Right lobe of liver (tissue), 6 donors: ENCODE results near the gene STPG1. TPM values are rescaled to one million over a fixed set of nuclear protein-coding genes. Genes with fewer than 3 reads are reported as not detected.

Experiments
- ATAC-seq, 4 donors: fragments of 200-7000 bp; cut with Tn5 transposase; one replicate each; pipeline ENCODE4 v1.9.1; 2020; ENCODE audit warnings: mild to moderate bottlenecking in 4 of 4, moderate library complexity in 4 of 4
- DNase-seq, 3 donors: peaks; one replicate each; pipeline ENCODE4 v3.0.0-alpha.2; 2020
- H3K27ac ChIP-seq, 3 donors: fragments of 200-600 bp; one replicate each; pipeline ENCODE4 v1.8.0; 2022
- H3K27me3 ChIP-seq, 2 donors: fragments of 200-600 bp; one replicate each; pipeline ENCODE4 v1.8.0; 2022
- H3K36me3 ChIP-seq, 4 donors: fragments of 200-600 bp; sonication (generic) in 1 of 4; one replicate each; pipeline versions ENCODE4 v1.5.1 to v1.8.0; 2017 to 2022; ENCODE audit warnings: control low read depth in 1 of 4
- H3K4me1 ChIP-seq, 4 donors: fragments of 200-600 bp; sonication (generic) in 1 of 4; one replicate each; pipeline versions ENCODE4 v1.5.1 to v1.8.0; 2017 to 2022; ENCODE audit warnings: control low read depth in 1 of 4
- H3K4me3 ChIP-seq, 3 donors: fragments of 200-600 bp; one replicate each; pipeline ENCODE4 v1.8.0; 2022
- H3K9me3 ChIP-seq, 4 donors: fragments of 200-600 bp; sonication (generic) in 1 of 4; one replicate each; pipeline versions ENCODE4 v1.5.1 to v1.8.0; 2017 to 2022; ENCODE audit warnings: control low read depth in 1 of 4
- POLR2A ChIP-seq: fragments of 450-650 bp; IDR thresholded peaks from one replicate; pipeline ENCODE4 v1.6.1; 2017; ENCODE audit warnings: antibody characterized with exemption, mild to moderate bottlenecking
- WGBS: methylation state at CpG from one replicate; pipeline ENCODE4 v1.1.6; 2018; ENCODE audit warnings: low coverage, low lambda C conversion rate; ENCODE audit not compliant: insufficient coverage; ENCODE audit errors: missing lambda C conversion rate; 5-methylcytosine and 5-hydroxymethylcytosine counted together
- intact Hi-C, 2 donors: fragments of 100-400 bp; cut with DNase I; formaldehyde crosslinking; loops; one replicate each; pipeline versions ENCODE4 v1.11.2 to v1.14.1; 2022
- total RNA-seq, 6 experiments: library from RNA; depleted of rRNA in 2 of 6; stranded (reverse); fragments of >200 nt in 2 of 6; fragmentation: NEBNext Ultra II Directional in 3 of 6; extraction: Animal tissue kit (Norgen Biotek cat#: 25700) in 3 of 6; gene quantifications; one replicate each; pipeline versions ENCODE4 v1.1.0 to v1.2.4, GENCODE V29; 2016 to 2023
- TF ChIP-seq, protein P1 (sequence below), 4 donors: fragments of 200-600 bp in 3 of 4; fragments of 450-650 bp in 1 of 4; IDR thresholded peaks; one replicate each; pipeline versions ENCODE4 v1.5.1 to v1.8.0; 2016 to 2022; ENCODE audit warnings: antibody characterized with exemption in 4 of 4, mild to moderate bottlenecking in 2 of 4
- donor health status: DM: no; HTN: yes; CAD: no.
- donor health status: DM: no; HTN: no; CAD: no.
- donor health status: DM: no; HTN: no; CAD: no.
- donor health status: DM: no; HTN: yes; CAD: no.
- donor health status: DM: no; HTN: yes; CAD: no.

Gene STPG1
- total RNA-seq, 6 experiments from 2014 or later: 1.0 to 3.6 (median 1.7) TPM

DNA sequence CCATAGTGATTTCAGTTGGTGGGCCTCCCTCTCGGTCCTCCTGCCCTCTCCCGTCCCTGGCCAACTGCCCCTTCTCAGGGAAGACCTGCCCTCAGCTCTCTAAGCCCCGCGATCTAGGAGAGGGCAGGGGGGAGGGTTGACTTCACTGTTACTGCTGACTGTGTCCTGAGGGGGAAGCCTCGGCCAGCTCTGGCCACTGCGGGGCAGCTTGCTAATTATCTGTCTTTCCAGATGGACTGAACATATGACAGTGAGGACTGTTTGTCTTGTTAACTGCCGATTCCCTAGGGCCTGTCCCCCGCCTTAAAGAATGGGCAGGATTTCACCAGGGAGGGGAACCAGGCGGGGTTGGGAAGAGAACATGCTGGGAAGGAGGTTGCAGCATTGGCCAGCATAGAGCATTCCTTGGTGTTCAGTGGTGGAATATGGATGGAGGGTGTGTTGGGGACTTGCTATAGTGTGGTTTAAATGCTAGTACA lies 24.9 kb upstream of the STPG1 start:
- no peak overlapping the region for H3K27ac ChIP-seq
- intact Hi-C loops: no loop called here
- WGBS: 68% methylated on average over 3 of the region's 9 CpGs
- ATAC-seq (peak in 1 of 4 donors; percentile 24), DNase-seq (no peak)
- TF ChIP-seq, protein P1, sequence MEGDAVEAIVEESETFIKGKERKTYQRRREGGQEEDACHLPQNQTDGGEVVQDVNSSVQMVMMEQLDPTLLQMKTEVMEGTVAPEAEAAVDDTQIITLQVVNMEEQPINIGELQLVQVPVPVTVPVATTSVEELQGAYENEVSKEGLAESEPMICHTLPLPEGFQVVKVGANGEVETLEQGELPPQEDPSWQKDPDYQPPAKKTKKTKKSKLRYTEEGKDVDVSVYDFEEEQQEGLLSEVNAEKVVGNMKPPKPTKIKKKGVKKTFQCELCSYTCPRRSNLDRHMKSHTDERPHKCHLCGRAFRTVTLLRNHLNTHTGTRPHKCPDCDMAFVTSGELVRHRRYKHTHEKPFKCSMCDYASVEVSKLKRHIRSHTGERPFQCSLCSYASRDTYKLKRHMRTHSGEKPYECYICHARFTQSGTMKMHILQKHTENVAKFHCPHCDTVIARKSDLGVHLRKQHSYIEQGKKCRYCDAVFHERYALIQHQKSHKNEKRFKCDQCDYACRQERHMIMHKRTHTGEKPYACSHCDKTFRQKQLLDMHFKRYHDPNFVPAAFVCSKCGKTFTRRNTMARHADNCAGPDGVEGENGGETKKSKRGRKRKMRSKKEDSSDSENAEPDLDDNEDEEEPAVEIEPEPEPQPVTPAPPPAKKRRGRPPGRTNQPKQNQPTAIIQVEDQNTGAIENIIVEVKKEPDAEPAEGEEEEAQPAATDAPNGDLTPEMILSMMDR (IDR thresholded peaks at IDR 0.05): no peak
- no peak for TF ChIP-seq POLR2A
- no peaks in the 10 kb centered on the region for H3K9me3 ChIP-seq
- H3K27me3 ChIP-seq: no peaks in the 10 kb centered on the region
- no peaks in the 10 kb centered on the region for H3K4me1 ChIP-seq
- H3K36me3 ChIP-seq: no peaks in the 10 kb centered on the region
- H3K4me3 ChIP-seq: no peak overlapping the region

DNA sequence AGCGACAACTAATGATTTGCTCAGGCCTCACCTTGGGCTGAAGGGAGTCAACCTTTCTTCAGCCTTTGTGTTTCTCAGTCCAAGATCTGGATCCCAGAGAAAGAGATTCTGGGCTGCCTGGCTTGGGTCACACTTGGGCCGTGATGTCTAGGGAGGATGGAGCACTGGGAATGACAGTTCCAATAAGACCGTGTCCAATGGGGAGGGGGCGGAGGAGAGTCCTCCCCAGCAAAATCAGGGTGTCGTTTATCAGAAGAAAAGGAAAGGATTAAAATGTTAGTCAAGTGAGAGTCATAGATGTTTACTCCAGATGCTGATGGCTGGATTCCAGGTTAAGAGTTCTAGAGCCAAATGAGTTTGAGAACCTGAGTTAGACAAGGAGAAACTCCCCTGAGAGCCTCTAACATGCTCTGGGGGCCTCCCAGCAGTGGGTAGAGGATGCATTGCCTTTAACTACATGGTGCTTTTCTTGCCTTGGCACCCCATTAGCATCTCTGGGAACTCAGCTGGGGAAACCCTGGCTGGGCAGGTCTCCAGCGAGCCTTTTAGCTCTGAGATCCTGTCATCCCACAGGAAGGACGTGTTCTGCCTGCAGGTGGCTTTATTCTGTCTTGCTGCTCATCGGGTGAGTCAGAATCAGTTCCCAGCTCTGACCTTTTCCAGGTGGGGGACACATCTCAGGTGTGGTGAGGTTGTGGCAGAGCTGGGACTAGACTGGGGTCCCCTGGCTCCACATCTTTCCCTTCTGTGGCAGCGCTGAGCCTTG lies 24.2 kb upstream of the STPG1 start:
- DNase-seq: no peak
- H3K27ac ChIP-seq: no peak overlapping the region
- 81% methylated on average over 9 of the region's 9 CpGs for WGBS

DNA sequence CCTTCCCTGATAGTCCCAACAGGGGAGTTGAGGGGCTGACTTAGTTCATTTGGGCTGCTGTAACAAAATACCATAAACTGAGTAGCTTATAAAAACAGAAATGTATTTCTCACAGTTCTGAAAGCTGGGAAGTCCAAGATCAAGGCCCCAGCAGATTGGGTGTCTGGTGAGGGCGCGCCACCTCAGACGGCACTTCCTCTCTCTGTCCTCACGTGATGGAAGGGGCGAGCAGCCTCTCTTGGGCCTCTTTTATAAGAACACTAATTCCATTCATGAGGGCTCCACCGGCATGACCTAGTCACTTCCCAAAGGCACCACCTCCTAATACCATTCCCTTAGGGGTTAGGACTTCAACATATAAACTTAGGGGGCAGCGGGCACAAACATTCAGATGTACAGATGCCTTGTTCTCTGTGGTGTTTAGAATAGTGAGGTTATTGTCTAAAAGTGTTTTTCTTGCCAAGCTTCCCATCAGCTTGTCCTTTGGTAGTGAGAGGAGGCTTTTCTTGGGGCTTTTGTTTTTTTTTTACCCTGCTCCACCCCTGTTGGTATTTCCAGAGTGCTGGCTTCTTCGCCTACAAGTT lies 22.3 kb upstream of the STPG1 start:
- Histone ChIP-seq H3K27me3 (no peaks in the 10 kb centered on the region), H3K9me3 (no peaks in the 10 kb centered on the region), H3K27ac (no peak overlapping the region), H3K4me1 (no peaks in the 10 kb centered on the region), H3K4me3 (no peak overlapping the region), H3K36me3 (no peaks in the 10 kb centered on the region)
- TF ChIP-seq POLR2A: no peak
- TF ChIP-seq, protein P1 (IDR thresholded peaks at IDR 0.05): no peak
- DNase-seq (no peak), ATAC-seq (no peak)
- 100% methylated on average over 2 of the region's 8 CpGs for whole genome bisulfite sequencing
- intact Hi-C loops: no loop called here

More for the DNA sequence above, 24.2 kb upstream of the STPG1 start:
- intact Hi-C loops: no loop called here
- Histone ChIP-seq H3K27me3 (no peaks in the 10 kb centered on the region), H3K4me1 (no peaks in the 10 kb centered on the region), H3K9me3 (no peaks in the 10 kb centered on the region), H3K4me3 (no peak overlapping the region), H3K36me3 (no peaks in the 10 kb centered on the region)
- no peak for TF ChIP-seq POLR2A
- TF ChIP-seq, protein P1 (IDR thresholded peaks at IDR 0.05): no peak
- ATAC-seq: no peak

DNA sequence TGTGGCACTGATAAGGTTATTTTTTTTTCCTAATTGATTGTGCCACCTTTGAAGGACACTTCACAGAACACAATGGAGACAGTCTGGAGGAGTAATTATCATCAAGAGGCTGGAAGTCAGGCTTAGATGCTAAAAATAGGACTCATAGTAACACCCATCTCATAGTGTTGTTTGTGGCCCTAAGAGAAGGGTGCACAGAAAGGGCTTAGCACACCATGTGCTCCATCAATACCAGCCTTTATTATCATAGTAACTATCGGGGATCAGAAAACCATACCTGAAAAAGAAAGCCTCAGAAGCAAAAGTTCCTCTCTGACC lies 13.9 kb upstream of the STPG1 start:
- intact Hi-C loops: no loop called here

More for the DNA sequence above, 13.9 kb upstream of the STPG1 start:
- no peak for TF ChIP-seq POLR2A
- TF ChIP-seq, protein P1 (IDR thresholded peaks at IDR 0.05): no peak
- no peaks in the 10 kb centered on the region for H3K36me3 ChIP-seq
- ATAC-seq (no peak), DNase-seq (no peak)
- no peaks in the 10 kb centered on the region for H3K27me3 ChIP-seq
- H3K27ac ChIP-seq: no peak overlapping the region
- H3K4me1 ChIP-seq: no peaks in the 10 kb centered on the region
- 100% methylated on average over 1 of the region's 1 CpG for WGBS
- no peaks in the 10 kb centered on the region for H3K9me3 ChIP-seq
- no peak overlapping the region for H3K4me3 ChIP-seq
